D721Med (cell line): Measurements from ENCODE around the gene UBAC2.

Experiments used
- DNase-seq: peaks from one replicate; pipeline ENCODE4 v3.0.0; 2011; ENCODE audit warnings: low spot score; ENCODE audit not compliant: insufficient read length
- FAIRE-seq: peaks from 2 replicates; lab custom pipeline; 2011; peaks lifted over from hg19 to GRCh38; lab: Jason Lieb, UNC
- TF ChIP-seq, protein P1 (sequence below): IDR thresholded peaks from 2 replicates; pipeline ENCODE4 v1.5.1; 2012; ENCODE audit warnings: mild to moderate bottlenecking, control low read depth; ENCODE audit not compliant: insufficient read depth; ENCODE audit errors: missing control alignments

The UBAC2 gene

DNA sequence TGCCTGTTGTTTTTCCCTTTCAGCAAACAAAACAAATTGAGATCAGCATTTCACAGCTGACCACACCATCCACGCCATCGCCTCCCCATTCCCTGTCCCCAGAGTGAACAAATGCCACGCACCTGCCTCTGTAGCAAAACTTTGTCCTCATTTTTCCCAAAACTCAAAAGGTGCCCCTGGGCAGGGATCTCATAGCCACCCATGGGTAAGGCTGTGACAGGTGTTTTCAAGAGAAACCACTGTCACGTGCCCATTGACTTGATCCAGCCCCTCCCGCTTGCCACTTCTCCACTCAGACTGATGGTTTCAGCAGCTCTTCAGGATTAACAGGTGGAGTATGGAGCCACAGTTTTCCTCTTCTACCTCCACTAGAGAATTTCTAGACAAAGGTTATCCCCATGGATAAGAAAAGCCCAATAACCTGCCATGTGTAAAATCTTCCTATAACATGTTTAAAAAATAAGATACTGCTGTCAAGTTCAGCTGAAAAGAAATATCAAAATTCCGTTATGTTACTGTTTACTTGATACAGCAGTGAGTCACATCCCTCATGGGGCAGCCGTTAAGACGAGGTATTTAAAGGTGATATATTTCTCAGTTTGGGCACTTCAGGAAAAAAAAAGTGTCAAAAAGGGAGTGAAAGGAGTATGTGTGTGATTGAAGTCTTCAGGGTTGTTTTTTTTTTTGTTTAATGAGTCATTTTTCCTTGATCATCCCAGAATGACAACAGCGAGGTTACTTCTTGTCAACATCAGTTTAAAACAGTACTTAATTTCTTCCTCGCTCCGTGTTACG lies 170.0 kb downstream of the UBAC2 start:
- DNase-seq: no peak
- FAIRE-seq: no peak
- TF ChIP-seq, protein P1, sequence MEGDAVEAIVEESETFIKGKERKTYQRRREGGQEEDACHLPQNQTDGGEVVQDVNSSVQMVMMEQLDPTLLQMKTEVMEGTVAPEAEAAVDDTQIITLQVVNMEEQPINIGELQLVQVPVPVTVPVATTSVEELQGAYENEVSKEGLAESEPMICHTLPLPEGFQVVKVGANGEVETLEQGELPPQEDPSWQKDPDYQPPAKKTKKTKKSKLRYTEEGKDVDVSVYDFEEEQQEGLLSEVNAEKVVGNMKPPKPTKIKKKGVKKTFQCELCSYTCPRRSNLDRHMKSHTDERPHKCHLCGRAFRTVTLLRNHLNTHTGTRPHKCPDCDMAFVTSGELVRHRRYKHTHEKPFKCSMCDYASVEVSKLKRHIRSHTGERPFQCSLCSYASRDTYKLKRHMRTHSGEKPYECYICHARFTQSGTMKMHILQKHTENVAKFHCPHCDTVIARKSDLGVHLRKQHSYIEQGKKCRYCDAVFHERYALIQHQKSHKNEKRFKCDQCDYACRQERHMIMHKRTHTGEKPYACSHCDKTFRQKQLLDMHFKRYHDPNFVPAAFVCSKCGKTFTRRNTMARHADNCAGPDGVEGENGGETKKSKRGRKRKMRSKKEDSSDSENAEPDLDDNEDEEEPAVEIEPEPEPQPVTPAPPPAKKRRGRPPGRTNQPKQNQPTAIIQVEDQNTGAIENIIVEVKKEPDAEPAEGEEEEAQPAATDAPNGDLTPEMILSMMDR: no peak

DNA sequence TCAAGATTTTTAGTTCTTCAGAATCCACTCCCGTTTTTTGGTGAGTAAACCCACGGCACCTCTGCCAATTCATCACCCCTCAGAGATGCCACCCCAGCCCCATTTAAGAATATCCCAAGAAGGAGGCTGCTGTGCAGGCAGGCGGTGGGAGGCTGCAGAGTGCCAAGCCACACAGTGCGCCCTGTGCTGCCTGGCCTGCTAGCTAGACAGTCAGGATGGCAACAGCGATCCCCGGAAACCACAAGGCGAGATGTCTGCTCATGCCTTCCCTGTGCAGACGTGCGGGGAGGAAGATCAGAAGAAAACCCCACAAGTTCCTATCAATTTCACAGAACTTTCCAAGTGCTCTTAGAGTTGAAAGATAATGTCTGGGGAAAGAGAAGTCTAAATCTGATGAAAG lies 171.3 kb downstream of the UBAC2 start:
- DNase-seq (no peak), FAIRE-seq (no peak)
- TF ChIP-seq, protein P1: no peak

DNA sequence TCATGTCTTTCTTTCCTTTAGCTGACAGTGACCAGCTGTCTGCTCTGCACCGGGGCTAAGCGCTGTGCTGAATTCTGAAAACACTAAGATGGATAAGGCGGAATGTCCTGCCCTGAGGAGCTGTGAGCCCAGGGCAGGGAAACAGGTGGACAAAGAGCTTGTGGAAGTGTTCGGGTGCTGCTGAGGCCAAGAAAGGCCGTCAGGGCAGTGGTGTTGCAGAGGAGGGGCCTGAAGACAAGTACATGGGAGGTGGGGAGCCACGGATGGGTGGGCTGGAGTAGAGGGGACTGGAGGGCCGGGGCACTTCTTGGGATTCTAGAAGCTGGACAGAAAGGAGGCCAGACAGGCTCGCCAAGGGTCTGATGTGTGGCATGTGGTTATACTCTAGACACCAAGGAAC lies 172.8 kb downstream of the UBAC2 start:
- TF ChIP-seq, protein P1: no peak
- FAIRE-seq: no peak
- DNase-seq: no peak

DNA sequence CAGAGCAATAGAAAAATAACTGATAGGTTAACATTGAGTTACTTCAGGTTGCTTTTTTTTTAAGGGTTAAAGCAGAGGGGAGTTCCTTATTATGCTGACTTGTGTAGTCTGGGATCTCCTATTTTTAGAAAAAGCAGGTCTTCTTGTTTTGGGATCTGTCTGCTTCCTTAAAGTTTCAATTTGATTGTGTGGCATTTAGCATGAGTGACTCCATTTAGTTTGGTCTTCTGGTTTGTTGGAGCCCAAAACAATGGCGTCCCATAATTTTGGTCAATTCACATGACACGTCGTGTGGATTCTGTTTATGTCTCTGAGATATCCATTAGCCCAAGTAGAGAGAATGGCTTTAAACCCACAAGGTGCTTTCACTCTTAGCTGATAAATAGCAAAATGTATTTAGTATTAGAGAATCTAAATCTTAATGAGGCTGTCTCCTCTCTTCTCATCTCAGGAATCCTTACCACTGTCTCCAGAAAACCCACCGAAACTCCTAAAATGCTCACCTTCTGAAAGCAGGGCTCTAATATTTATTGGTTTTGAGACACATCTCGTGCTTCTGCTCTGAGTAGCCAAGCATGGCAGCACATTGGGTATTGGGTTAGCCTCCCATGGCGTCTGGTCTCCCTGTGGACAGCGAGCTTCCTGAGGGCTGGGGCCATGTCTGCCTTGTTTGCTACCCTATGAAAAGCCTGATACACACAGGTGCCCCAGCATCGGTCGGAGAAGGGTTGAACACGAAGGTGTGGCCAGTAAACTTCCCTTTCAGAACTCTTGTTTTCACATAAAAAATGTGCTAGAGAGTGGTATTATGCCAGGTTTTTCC lies 173.7 kb downstream of the UBAC2 start:
- FAIRE-seq (no peak), DNase-seq (no peak)

DNA sequence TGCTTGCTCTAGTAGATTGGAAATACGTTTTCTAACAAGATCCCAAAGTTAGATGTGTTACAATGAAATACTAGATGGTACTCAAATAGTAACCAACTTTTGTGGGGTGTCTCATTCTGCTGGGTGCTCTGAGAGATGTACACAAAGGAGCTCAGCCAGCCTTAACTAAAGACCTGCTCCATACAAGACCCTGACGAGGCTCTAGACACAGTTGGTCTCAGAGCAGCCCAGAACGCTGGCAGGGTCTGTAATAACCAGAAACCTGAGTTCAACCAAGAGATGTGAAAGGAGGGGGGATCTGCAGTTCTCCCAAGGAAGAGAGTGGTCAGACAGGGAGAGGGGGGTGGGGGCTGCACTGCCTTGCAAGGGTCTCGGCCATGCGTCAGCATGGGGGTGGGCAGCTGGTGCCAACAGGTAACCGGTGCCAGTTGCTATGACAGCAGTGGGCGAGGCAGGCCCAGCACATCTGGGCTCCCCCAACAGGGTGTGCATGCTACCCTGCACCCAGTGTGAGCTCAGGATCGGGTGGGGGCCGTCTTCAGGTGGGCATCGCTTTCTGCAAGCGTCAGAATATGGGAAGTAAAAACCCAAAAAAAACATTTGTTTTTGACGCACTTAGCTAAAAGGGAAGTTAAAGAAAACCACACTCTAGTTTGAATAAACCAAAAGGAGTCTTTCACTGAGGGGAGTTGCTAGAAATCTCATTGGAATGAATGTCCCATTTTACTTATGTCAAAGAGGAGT lies 174.5 kb downstream of the UBAC2 start:
- TF ChIP-seq, protein P1: no peak
- FAIRE-seq (no peak), DNase-seq (no peak)

More for the DNA sequence above, 173.7 kb downstream of the UBAC2 start:
- TF ChIP-seq, protein P1: no peak

DNA sequence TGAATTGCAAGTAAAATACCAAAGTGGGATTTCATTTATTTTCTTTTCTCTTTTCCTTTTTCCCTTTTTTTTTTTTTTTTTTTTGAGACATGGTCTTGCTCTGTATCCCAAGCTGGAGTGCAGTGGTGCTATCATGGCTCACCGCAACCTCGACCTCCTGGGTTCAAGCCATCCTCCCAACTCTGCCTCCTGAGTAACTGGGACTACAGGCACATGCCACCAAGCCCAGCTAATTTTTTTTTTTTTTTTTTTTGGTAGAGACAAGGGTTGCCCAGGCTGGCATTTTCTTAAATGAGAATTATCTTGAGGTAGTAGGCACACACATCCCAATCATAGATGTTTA lies 175.1 kb downstream of the UBAC2 start:
- no peak for FAIRE-seq
- TF ChIP-seq, protein P1: no peak

More for the DNA sequence above, 175.1 kb downstream of the UBAC2 start:
- DNase-seq: no peak
